Endothelial cell of umbilical vein (primary cell): ENCODE results near the gene KIAA1549.

ENCODE experiments used
- CTCF ChIP-seq, 2 donors: IDR thresholded peaks; 1 replicate in 1 of 2; 2 replicates in 1 of 2; pipeline ENCODE4 v1.5.1; 2011; ENCODE audit warnings: low read length in 2 of 2, mild to moderate bottlenecking in 2 of 2, moderate library complexity in 2 of 2, control low read depth in 1 of 2, inconsistent platforms in 1 of 2, low read depth in 1 of 2; ENCODE audit not compliant: insufficient read depth in 1 of 2; ENCODE audit errors: extremely low read depth in 1 of 2
- EZH2 ChIP-seq: IDR thresholded peaks from 2 replicates; pipeline ENCODE4 v1.6.1; 2012; ENCODE audit warnings: borderline replicate concordance, low read depth, mild to moderate bottlenecking, moderate library complexity, low read length, inconsistent platforms; ENCODE audit not compliant: severe bottlenecking
- GATA2 ChIP-seq: IDR thresholded peaks from 2 replicates; pipeline ENCODE4 v1.7.0; 2011; ENCODE audit warnings: low read depth, mild to moderate bottlenecking, moderate library complexity, mixed read lengths, low read length; ENCODE audit not compliant: insufficient read length, insufficient read depth
- MAX ChIP-seq: IDR thresholded peaks from 2 replicates; pipeline ENCODE4 v1.6.1; 2011; ENCODE audit not compliant: insufficient read depth, insufficient read length
- MYC ChIP-seq: IDR thresholded peaks from one replicate; pipeline ENCODE4 v1.6.1; 2011; ENCODE audit warnings: mild to moderate bottlenecking, low read depth, low read length
- POLR2A ChIP-seq: IDR thresholded peaks from 2 replicates; pipeline ENCODE4 v1.6.1; 2012; ENCODE audit warnings: low read depth, mild to moderate bottlenecking, control low read depth, low read length
- POLR2AphosphoS5 ChIP-seq: IDR thresholded peaks from 2 replicates; pipeline ENCODE4 v1.6.1; 2012; ENCODE audit warnings: low read depth, mild to moderate bottlenecking, control low read depth, low read length, moderate library complexity; ENCODE audit not compliant: insufficient read depth

- no peak for TF ChIP-seq POLR2A
- TF ChIP-seq CTCF (IDR thresholded peaks at IDR 0.05; ENCODE audit: extremely low read depth in 1 of 2, insufficient read depth in 1 of 2, low read depth in 1 of 2, low read length in 2 of 2) = no peak
- TF ChIP-seq POLR2AphosphoS5 = no peak
- TF ChIP-seq GATA2 = no peak
- no peak for TF ChIP-seq MYC
- TF ChIP-seq EZH2 = no peak
- TF ChIP-seq MAX = no peak
Observed at GRCh38 chr7:138898255-138898654, 82.9 kb downstream of the KIAA1549 start.
